Adipose tissue (tissue), 3 donors: ENCODE measurements around the gene SWAP70. TPM values are rescaled to one million over a fixed set of nuclear protein-coding genes. Genes with fewer than 3 reads are reported as not detected.
"Not testable (repeated sequence)": the region's sequence is repeated elsewhere in the genome, so short reads cannot be mapped to it uniquely, and the experiment has no call there.

ENCODE experiments used
- H3K27ac ChIP-seq: one replicate; pipeline ENCODE4 v1.5.1; 2013; ENCODE audit warnings: low read depth, low read length
- WGBS, 3 donors: extraction: QIAGEN DNeasy Blood & Tissue Kit; methylation state at CpG; one replicate each; pipeline ENCODE4 v1.1.7; 2013; 5-methylcytosine and 5-hydroxymethylcytosine counted together
- polyA plus RNA-seq, 3 donors: library from polyadenylated mRNA; stranded (reverse); fragments of 200-250 nt; gene quantifications; one replicate each; pipeline ENCODE4 v1.2.3, GENCODE V29; 2013
- donor health status: healthy with polysubstance abuse.
- donor health status: Bipolar disorder and iron deficiency.
- donor health status: healthy.

SWAP70 gene
- 10 to 100 TPM in 2 of 3 donors, 1 to 10 TPM in 1; 6.0 to 32.6 (median 27.6) TPM for polyA plus RNA-seq

- H3K27ac ChIP-seq: peak within 1 kb of the TSS; percentile 28
- WGBS, 3 donors: 0 to 1% (median 1%) methylated on average over 34 to 38 of the region's 38 CpGs
Measured at GRCh38 chr11:9663699-9664275, at the start of gene SWAP70. TSS of gene SWAP70 (plus strand) at chr11:9664077. CDS start at chr11:9664180, 103 bp downstream.

DNA sequence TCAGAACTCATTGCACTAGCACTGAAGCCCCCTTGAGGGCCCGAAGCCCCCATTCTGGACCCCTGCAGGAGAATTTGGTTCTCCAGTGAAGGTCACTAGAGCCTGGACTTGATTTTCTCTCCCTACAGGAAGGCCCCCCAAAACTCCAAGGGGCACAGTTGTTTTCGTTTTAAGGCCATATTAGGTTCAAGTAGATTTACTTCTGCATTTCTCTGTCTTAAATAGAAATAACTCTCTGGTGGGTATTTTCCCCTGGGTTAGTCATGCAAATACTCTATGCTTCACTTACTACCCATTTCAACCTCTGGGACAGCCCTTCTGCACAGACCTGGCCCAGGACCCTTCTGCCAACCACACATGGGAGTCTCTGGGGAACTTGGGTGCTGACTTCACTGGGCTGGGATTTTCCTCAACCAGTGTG, 48.8 kb upstream of the SWAP70 start:
- WGBS, 3 donors: 73 to 75% (median 73%) methylated on average over 2 of the region's 2 CpGs
- no peak overlapping the region for H3K27ac ChIP-seq

DNA sequence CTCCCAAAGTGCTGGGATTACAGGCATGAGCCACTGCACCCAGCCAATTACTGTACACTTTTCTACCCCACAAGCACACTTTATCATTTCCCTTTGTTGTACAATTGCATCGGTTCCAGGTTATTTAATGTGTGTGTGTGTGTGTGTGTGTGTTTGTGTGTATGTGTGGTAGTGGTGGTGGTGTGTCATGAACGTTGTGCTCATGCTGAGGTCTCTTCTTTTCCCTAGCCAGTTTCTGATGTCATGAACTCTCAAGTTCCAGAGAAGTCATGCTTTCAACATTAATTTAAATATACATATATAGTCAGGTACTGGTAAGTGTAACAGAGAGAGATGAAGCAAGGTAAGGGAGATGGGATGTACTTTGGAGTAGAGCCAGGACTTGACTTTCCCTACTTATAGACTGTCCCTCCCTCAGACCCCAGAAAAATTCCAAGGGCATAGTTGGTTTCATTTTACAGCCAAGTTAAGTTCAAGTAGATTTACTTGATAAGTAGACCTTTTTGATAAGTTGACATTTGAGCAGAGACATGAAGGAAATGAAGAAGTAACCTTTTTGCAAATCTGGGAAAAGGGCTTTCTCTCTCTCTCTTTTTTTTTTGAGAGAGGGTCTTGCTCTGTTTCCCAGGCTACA, 47.7 kb upstream of the SWAP70 start:
- 33 to 57% (median 52%) methylated on average over 2 of the region's 2 CpGs for WGBS, 3 donors
- H3K27ac ChIP-seq: no peak overlapping the region

DNA sequence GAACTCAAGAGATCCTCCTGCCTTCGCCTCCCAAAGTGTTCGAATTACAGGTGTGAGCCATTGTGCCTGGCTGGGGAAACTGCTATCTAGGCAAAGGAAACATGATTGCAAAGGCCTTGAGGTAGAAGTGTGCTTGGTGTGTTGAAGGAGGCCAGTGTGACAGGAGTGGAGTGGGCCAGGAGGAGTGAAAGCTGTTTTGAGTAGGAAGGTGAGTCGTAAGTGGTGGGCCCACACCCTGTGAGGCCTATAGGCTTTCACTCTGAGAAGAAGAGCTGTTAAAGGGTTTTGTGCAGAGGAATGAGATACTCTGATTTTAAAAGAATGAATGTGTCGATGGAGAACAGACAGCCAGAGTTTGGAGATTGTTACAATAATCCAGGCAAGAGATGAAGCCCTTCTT, 47.0 kb upstream of the SWAP70 start:
- 96 to 97% (median 96%) methylated on average over 4 of the region's 4 CpGs for WGBS, 3 donors
- H3K27ac ChIP-seq: no peak overlapping the region

- no peak overlapping the region for H3K27ac ChIP-seq
Measured at GRCh38 chr11:9617940-9618339, 45.9 kb upstream of the SWAP70 start.

DNA sequence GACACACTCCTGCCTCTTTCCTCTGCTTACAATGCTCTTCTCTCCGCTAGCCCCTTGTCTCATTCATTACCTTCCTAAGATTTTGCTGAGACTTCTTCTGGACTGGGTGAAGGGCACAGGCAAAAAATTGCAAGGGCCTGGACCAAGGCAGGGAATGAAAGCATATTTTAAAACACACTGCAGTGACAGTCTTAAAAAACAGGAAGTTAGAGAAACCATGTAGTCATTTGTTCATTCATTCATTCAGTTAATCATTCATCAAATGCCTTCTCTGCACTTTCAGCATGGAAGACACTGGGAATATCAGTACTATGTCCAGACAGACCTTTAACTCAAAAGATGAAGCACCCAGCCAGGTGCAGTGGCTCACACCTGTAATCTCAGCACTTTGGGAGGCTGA, 44.9 kb upstream of the SWAP70 start:
- WGBS, 3 donors: 97 to 100% (median 98%) methylated on average over 1 of the region's 1 CpG
- H3K27ac ChIP-seq: no peak overlapping the region

More at GRCh38 chr11:9617940-9618339, 45.9 kb upstream of the SWAP70 start:
- 74 to 82% (median 75%) methylated on average over 5 of the region's 5 CpGs for WGBS, 3 donors

DNA sequence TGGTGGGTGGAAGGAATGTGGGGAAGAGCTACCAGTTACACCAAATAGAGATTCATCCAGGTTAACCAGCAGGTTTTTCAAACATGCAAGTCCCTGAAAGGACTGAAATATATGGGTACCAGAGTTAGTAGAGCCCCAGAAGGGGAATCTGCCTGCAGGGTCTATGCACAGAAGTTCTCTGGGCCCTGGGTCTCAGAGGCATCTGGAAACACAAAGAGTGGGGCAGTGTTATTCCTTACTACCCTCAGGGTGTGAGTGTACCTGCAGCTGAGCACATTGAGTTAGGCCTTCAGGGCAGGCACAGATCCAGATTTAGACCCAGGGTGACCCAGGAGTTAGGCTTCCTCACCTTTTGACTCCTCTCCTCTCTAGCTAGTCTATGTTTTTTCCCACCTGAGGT, 43.9 kb upstream of the SWAP70 start:
- no peak overlapping the region for H3K27ac ChIP-seq

GRCh38 chr11:9622353-9622752, 41.5 kb upstream of the SWAP70 start:
- not testable (repeated sequence) for H3K27ac ChIP-seq
- WGBS, 3 donors: 58 to 87% (median 86%) methylated on average over 7 of the region's 7 CpGs

DNA sequence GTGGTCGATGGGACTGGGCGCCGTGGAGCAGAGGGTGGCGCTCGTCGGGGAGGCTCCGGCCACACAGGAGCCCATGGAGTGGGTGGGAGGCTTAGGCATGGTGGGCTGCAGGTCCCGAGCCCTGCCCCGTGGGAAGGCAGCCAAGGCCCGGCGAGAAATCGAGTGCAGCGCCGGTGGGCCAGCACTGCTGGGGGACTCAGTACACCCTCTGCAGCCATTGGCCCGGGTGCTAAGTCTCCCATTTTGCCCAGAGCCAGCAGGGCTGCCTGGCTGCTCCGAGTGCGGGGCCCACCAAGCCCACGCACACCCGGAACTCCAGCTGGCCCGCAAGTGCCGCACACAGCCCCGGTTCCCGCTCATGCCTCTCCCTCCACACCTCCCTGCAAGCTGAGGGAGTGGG, 40.8 kb upstream of the SWAP70 start:
- 96 to 98% (median 97%) methylated on average over 13 to 23 of the region's 23 CpGs for WGBS, 3 donors

DNA sequence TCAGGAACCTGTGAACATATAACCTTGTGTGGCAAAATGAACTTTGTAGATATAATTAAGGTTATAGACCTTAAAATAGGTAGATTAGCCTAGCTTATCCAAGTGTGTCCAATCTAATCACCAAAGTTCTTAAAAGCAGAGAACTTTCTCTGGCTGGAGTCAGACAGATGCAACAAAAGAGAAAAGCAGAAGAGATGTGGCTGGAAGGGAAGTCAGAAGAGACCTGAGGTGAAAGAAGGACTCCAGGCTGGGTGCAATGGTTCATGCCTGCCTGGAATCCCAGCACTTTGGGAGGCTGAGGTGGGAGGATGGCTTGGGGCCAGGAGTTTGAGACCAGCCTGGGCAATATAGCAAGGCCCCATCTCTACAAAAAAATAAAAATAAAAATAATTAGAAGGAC, 39.4 kb upstream of the SWAP70 start:
- H3K27ac ChIP-seq: no peak overlapping the region

More for the DNA sequence above, 40.8 kb upstream of the SWAP70 start:
- H3K27ac ChIP-seq: not testable (repeated sequence)

GRCh38 chr11:9625162-9625561, 38.7 kb upstream of the SWAP70 start:
- 58 to 74% (median 68%) methylated on average over 6 of the region's 6 CpGs for WGBS, 3 donors
- H3K27ac ChIP-seq: no peak overlapping the region

GRCh38 chr11:9625728-9626127, 38.1 kb upstream of the SWAP70 start:
- 48 to 69% (median 56%) methylated on average over 3 of the region's 3 CpGs for WGBS, 3 donors
- no peak overlapping the region for H3K27ac ChIP-seq

DNA sequence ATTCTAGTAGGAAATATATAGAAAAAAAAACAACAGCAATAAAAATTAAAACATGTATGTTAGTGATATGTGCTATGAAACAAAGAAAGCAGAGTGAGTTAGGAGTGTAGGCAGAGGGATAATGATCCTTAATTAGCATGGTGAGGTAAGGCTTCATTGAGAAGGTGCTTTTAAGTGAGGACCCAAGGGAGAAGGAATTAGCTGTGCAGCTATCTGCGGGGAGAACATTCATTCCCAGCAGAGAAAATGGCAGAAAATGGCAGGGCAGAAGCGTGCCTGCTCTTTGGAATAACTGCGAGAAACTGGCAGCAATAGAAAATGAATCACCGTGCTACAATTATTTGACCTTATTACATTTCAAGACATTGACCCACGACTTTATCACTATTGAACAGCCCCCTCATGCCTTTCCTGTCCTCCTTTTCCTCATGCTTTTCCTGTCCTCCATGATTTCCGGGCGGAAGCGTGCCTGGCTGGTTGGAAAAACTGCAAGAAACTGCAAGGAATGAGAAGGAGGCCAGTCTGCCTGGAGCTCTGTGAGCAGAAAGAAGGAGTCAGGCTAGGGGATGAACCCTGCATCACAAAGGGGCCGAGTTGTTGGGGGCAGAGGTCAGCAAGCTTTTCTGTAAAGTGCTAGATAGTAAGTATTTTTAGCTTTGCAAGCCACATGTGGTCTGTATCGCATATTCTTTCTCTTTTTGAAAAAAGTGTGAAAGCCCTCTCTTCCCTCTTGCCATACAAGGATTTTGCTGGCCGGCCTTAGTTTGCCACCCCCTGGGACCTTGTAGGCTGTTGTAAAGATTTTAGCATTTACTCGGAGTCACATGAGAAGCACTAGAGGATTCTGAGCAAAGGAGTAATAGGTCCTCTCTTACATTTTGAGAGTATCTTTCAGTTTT, 37.1 kb upstream of the SWAP70 start:
- WGBS, 3 donors: 54 to 66% (median 65%) methylated on average over 12 of the region's 12 CpGs
- H3K27ac ChIP-seq: no peak overlapping the region

DNA sequence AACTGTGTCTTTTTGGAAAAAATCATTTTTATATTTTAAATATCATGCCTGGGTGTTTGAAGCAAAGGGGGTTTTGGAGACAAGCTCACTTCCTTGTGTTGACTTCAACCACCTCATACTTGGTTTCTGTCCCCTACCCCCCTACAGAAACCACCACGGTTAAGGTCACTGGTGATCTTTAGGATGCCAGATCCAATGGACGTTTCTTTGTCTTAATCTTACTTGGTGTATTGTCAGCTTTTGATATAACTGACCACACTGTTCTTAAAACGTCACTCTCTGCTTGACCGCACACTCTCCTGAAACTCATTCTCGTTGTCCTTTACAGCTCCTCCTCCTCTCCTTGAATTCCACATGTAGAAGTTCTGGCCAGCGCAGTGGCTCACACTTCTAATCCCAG, 34.8 kb upstream of the SWAP70 start:
- H3K27ac ChIP-seq: no peak overlapping the region
- 90 to 94% (median 91%) methylated on average over 6 of the region's 6 CpGs for WGBS, 3 donors

DNA sequence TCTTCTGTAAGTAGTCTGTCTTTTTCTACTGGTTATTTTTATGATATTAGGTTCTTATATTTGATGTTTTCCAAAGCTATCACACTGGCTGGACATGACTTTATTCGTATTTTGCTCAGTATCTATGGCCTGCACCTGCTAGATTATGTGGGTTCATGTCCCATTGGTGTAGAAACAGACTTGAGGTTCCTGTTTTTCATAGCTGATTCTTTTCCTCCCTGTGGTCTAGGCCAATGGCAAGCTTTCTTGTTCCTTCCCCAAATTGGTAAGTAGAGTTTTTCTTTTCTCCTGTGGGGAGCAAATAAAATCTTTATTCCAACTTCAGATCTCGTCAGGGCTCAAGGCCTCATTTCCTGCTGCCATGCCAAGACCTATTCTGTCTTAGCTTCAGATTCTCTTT, 30.2 kb upstream of the SWAP70 start:
- H3K27ac ChIP-seq: no peak overlapping the region
- WGBS, 3 donors: 52 to 89% (median 59%) methylated on average over 2 of the region's 2 CpGs

GRCh38 chr11:9636691-9637090, 27.2 kb upstream of the SWAP70 start:
- H3K27ac ChIP-seq: no peak overlapping the region
- WGBS, 3 donors: 91 to 100% (median 96%) methylated on average over 1 of the region's 1 CpG

DNA sequence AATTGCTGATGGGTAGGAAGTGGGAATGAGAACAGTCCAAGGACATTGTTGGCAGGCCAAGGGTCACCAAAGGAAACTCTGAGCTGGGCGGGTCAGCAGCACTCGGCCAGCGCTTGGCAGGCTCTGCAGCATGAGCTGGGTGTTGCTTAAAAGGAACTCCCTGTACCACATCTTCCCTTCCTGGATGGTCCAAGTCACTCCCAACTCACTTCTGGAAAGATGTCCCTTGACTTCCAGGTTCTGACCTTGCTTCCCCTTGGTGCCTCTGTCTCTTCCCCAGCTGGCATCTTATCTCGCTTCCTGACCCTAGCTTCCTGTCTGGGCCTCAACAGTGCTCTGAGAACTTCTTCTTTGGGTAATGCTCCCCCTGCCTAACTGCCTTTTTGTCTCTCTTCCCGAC, 24.8 kb upstream of the SWAP70 start:
- WGBS, 3 donors: 28 to 65% (median 30%) methylated on average over 5 of the region's 5 CpGs
- peak overlapping the region; percentile 17 for H3K27ac ChIP-seq

DNA sequence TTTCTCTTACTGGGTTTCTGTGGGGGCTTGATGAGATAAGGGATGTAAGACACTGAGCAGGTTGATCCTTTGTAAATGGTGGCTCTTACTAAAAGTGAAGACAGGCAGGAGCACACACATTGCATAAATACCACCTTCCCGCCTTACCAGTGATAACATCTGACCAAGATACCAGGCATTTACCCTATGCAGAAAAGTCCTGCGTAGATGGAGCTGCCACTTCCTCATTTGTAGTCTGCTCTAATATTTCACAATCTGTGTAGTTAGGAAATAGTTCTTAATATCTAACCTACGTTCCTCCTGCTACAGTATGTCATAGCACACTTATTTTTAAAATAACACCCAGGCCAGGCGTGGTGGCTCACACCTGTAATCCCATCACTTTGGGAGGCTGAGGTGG, 23.9 kb upstream of the SWAP70 start:
- 51 to 87% (median 63%) methylated on average over 4 of the region's 4 CpGs for WGBS, 3 donors
- H3K27ac ChIP-seq: no peak overlapping the region

- WGBS, 3 donors: 49 to 74% (median 67%) methylated on average over 2 of the region's 2 CpGs
- no peak overlapping the region for H3K27ac ChIP-seq
Measured at GRCh38 chr11:9642894-9643293, 21.0 kb upstream of the SWAP70 start.
